ENCODE measurements around the gene COL4A2.

GRCh38 chr13:110491869-110492678 lies 185.0 kb downstream of the COL4A2 start:
- TF ChIP-seq EZH2 (IDR thresholded peaks at IDR 0.05; ENCODE audit: borderline replicate concordance, insufficient read depth, low read depth, low read length, poor library complexity, severe bottlenecking), result no peak
- TF ChIP-seq, protein P1, sequence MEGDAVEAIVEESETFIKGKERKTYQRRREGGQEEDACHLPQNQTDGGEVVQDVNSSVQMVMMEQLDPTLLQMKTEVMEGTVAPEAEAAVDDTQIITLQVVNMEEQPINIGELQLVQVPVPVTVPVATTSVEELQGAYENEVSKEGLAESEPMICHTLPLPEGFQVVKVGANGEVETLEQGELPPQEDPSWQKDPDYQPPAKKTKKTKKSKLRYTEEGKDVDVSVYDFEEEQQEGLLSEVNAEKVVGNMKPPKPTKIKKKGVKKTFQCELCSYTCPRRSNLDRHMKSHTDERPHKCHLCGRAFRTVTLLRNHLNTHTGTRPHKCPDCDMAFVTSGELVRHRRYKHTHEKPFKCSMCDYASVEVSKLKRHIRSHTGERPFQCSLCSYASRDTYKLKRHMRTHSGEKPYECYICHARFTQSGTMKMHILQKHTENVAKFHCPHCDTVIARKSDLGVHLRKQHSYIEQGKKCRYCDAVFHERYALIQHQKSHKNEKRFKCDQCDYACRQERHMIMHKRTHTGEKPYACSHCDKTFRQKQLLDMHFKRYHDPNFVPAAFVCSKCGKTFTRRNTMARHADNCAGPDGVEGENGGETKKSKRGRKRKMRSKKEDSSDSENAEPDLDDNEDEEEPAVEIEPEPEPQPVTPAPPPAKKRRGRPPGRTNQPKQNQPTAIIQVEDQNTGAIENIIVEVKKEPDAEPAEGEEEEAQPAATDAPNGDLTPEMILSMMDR (IDR thresholded peaks at IDR 0.05), result no peak

Data from B cell (primary cell).